H1 (cell line): ENCODE results near the gene JAKMIP1. TPM values are rescaled to one million over a fixed set of nuclear protein-coding genes. Genes with fewer than 3 reads are reported as not detected.

Experiments
- CTCF ChIA-PET: fragments of 300-600 bp; sonication (Branson Sonifier 250); formaldehyde crosslinking; loops from one replicate; lab custom pipeline; 2021; ENCODE audit not compliant: partially characterized antibody; lab: Charles Lee
- POLR2A ChIA-PET: fragments of 300-600 bp; sonication (Branson Sonifier 250); formaldehyde crosslinking; loops from one replicate; lab custom pipeline; 2021; ENCODE audit warnings: inconsistent platforms; ENCODE audit not compliant: partially characterized antibody; lab: Charles Lee
- DNase-seq, 2 experiments: peaks; one replicate each; pipeline versions ENCODE4 v3.0.0 to v3.0.0-alpha.2; 2010 to 2022; ENCODE audit warnings: low spot score in 2 of 2, low read depth in 1 of 2, mixed read lengths in 1 of 2
- FAIRE-seq: peaks from 2 replicates; lab custom pipeline; 2011; peaks lifted over from hg19 to GRCh38; lab: Jason Lieb, UNC
- H2AFZ ChIP-seq: 2 replicates; pipeline ENCODE4 v1.8.1; 2012; ENCODE audit warnings: low read length, inconsistent platforms
- H2AK5ac ChIP-seq: 2 replicates; pipeline ENCODE4 v1.6.1; 2013; ENCODE audit warnings: low read depth, low read length
- H2BK120ac ChIP-seq: replicated peaks from 2 replicates; pipeline ENCODE3; 2013; ENCODE audit warnings: low read depth, low read length, inconsistent platforms
- H2BK12ac ChIP-seq: 2 replicates; pipeline ENCODE4 v1.6.1; 2013; ENCODE audit warnings: low read depth, low read length
- H2BK15ac ChIP-seq: 2 replicates; pipeline ENCODE4 v1.6.1; 2013; ENCODE audit warnings: low read length
- H2BK20ac ChIP-seq: 2 replicates; pipeline ENCODE4 v1.6.1; 2013; ENCODE audit warnings: low read length
- H2BK5ac ChIP-seq: 2 replicates; pipeline ENCODE4 v1.6.1; 2013; ENCODE audit warnings: low read depth, low read length
- H3K14ac ChIP-seq: 2 replicates; pipeline ENCODE4 v1.6.1; 2013; ENCODE audit warnings: inconsistent platforms; ENCODE audit not compliant: insufficient read length
- H3K18ac ChIP-seq: 2 replicates; pipeline ENCODE4 v1.6.1; 2013; ENCODE audit warnings: low read length; ENCODE audit errors: extremely low read depth
- H3K23ac ChIP-seq: 2 replicates; pipeline ENCODE4 v1.6.1; 2013; ENCODE audit warnings: inconsistent platforms; ENCODE audit not compliant: insufficient read length
- H3K23me2 ChIP-seq: 2 replicates; pipeline ENCODE4 v1.6.1; 2013; ENCODE audit warnings: low read depth, low read length
- H3K27ac ChIP-seq: 2 replicates; pipeline ENCODE4 v1.6.1; 2011; ENCODE audit warnings: low read depth, low read length, inconsistent platforms
- H3K27me3 ChIP-seq, 4 experiments: replicated peaks in 1 of 4; 1 replicate in 1 of 4; 2 replicates in 3 of 4; pipeline versions ENCODE4 v1.6.1 to v1.8.1; 2011 to 2013; ENCODE audit warnings: low read length in 3 of 4, mild to moderate bottlenecking in 3 of 4, inconsistent platforms in 2 of 4, mixed read lengths in 2 of 4, moderate library complexity in 1 of 4; ENCODE audit not compliant: control insufficient read depth in 3 of 4, insufficient read depth in 3 of 4; ENCODE audit errors: extremely low read depth in 1 of 4
- H3K36me3 ChIP-seq, 4 experiments: 2 replicates each; pipeline versions ENCODE4 v1.6.1 to v1.8.1; 2011 to 2013; ENCODE audit warnings: mild to moderate bottlenecking in 4 of 4, low read length in 3 of 4, moderate library complexity in 2 of 4, control low read depth in 1 of 4, inconsistent platforms in 1 of 4; ENCODE audit not compliant: insufficient read depth in 4 of 4, control insufficient read depth in 2 of 4
- H3K4ac ChIP-seq: replicated peaks from 2 replicates; pipeline ENCODE3; 2013; ENCODE audit warnings: low read length, low read depth, mixed read lengths, inconsistent platforms; ENCODE audit not compliant: insufficient read length
- H3K4me1 ChIP-seq, 4 experiments: replicated peaks in 1 of 4; 1 replicate in 1 of 4; 2 replicates in 3 of 4; pipeline versions ENCODE4 v1.6.1 to v1.8.1; 2011 to 2013; ENCODE audit warnings: low read length in 3 of 4, inconsistent platforms in 2 of 4, mixed read lengths in 1 of 4; ENCODE audit not compliant: insufficient read depth in 4 of 4, control insufficient read depth in 3 of 4
- H3K4me2 ChIP-seq, 2 experiments: 2 replicates each; pipeline versions ENCODE4 v1.6.1 to v1.8.1; 2011 to 2013; ENCODE audit warnings: low read depth in 2 of 2, low read length in 2 of 2, control low read depth in 1 of 2, inconsistent platforms in 1 of 2, mild to moderate bottlenecking in 1 of 2; ENCODE audit not compliant: insufficient read depth in 1 of 2
- H3K4me3 ChIP-seq, 4 experiments: fragments of 200-600, 300-600 bp in 1 of 4; sonication (generic), shearing (Covaris generic), sonication (Bioruptor Twin) in 1 of 4; 2 replicates each; pipeline versions ENCODE4 v1.5.1 to v1.8.1; 2011 to 2016; ENCODE audit warnings: low read length in 4 of 4, low read depth in 3 of 4, control low read depth in 2 of 4, inconsistent platforms in 2 of 4, mild to moderate bottlenecking in 2 of 4, mixed read lengths in 1 of 4, moderate library complexity in 1 of 4; ENCODE audit not compliant: insufficient read depth in 2 of 4; ENCODE audit errors: extremely low read depth in 1 of 4
- H3K56ac ChIP-seq: replicated peaks from 2 replicates; pipeline ENCODE3; 2013; ENCODE audit warnings: low read depth, mild to moderate bottlenecking, mixed read lengths, low read length, inconsistent platforms; ENCODE audit not compliant: insufficient read length
- H3K79me1 ChIP-seq: 2 replicates; pipeline ENCODE4 v1.6.1; 2013; ENCODE audit warnings: low read depth, low read length, control low read depth
- H3K79me2 ChIP-seq, 2 experiments: 2 replicates each; pipeline versions ENCODE4 v1.6.1 to v1.8.1; 2012 to 2013; ENCODE audit warnings: low read length in 2 of 2, mild to moderate bottlenecking in 2 of 2, inconsistent platforms in 1 of 2; ENCODE audit not compliant: insufficient read depth in 2 of 2, control insufficient read depth in 1 of 2
- H3K9ac ChIP-seq, 4 experiments: replicated peaks in 1 of 4; 1 replicate in 1 of 4; 2 replicates in 3 of 4; pipeline versions ENCODE4 v1.6.1 to v1.8.1; 2011 to 2013; ENCODE audit warnings: low read depth in 3 of 4, low read length in 3 of 4, control low read depth in 2 of 4, mild to moderate bottlenecking in 2 of 4, moderate library complexity in 2 of 4, inconsistent platforms in 1 of 4; ENCODE audit errors: extremely low read depth in 1 of 4
- H3K9me3 ChIP-seq, 2 experiments: 2 replicates each; pipeline versions ENCODE4 v1.6.1 to v1.8.1; 2012 to 2013; ENCODE audit warnings: mild to moderate bottlenecking in 2 of 2, moderate library complexity in 2 of 2, control low read depth in 1 of 2, inconsistent platforms in 1 of 2, low read depth in 1 of 2, low read length in 1 of 2, mixed read lengths in 1 of 2; ENCODE audit not compliant: insufficient read depth in 2 of 2
- H4K20me1 ChIP-seq, 2 experiments: replicated peaks in 1 of 2; 2 replicates each; pipeline versions ENCODE3 to v1.8.1; 2011 to 2013; ENCODE audit warnings: inconsistent platforms in 2 of 2, low read length in 2 of 2, mild to moderate bottlenecking in 1 of 2; ENCODE audit not compliant: insufficient read depth in 2 of 2, control insufficient read depth in 1 of 2
- H4K5ac ChIP-seq: 2 replicates; pipeline ENCODE4 v1.6.1; 2013; ENCODE audit warnings: low read length, low read depth, mixed read lengths, inconsistent platforms; ENCODE audit not compliant: insufficient read length
- H4K8ac ChIP-seq: 2 replicates; pipeline ENCODE4 v1.8.0; 2013; ENCODE audit warnings: mild to moderate bottlenecking, moderate library complexity, low read length, inconsistent platforms; ENCODE audit not compliant: insufficient read depth; ENCODE audit errors: extremely low read depth
- H4K91ac ChIP-seq: replicated peaks from 2 replicates; pipeline ENCODE3; 2013; ENCODE audit warnings: low read length, mixed read lengths, inconsistent platforms; ENCODE audit not compliant: insufficient read length
- CREB1 ChIP-seq: IDR thresholded peaks from 2 replicates; pipeline ENCODE4 v1.6.1; 2012; ENCODE audit warnings: inconsistent platforms
- POLR2A ChIP-seq, 2 experiments: IDR thresholded peaks; 1 replicate in 1 of 2; 2 replicates in 1 of 2; pipeline ENCODE4 v1.6.1; 2011; ENCODE audit warnings: low read depth in 2 of 2, low read length in 2 of 2, mild to moderate bottlenecking in 2 of 2; ENCODE audit errors: control extremely low read depth in 1 of 2
- SUZ12 ChIP-seq: fragments of 200-600 bp; sonication (generic); IDR thresholded peaks from 2 replicates; pipeline ENCODE4 v1.6.1; 2012; ENCODE audit warnings: mild to moderate bottlenecking, inconsistent platforms, low read length, moderate library complexity, mixed read lengths
- WGBS, 2 experiments: shearing (Covaris generic) in 1 of 2; methylation state at CpG; one replicate each; pipeline versions ENCODE4 v1.1.6 to v1.1.7; 2013 to 2015; ENCODE audit warnings: low lambda C conversion rate in 2 of 2, mixed read lengths in 2 of 2, inconsistent platforms in 1 of 2, low coverage in 1 of 2, missing lambda C conversion rate in 1 of 2; ENCODE audit not compliant: insufficient replicate concordance in 2 of 2, insufficient coverage in 1 of 2, insufficient read length in 1 of 2; ENCODE audit errors: extremely low coverage in 1 of 2, missing lambda C conversion rate in 1 of 2; 5-methylcytosine and 5-hydroxymethylcytosine counted together
- polyA plus RNA-seq, 7 experiments: library from polyadenylated mRNA; depleted of rRNA in 3 of 7; stranded (reverse) in 5 of 7; unstranded in 2 of 7; fragments of >200 nt in 5 of 7; fragments of 200-250 nt in 2 of 7; gene quantifications; 1 replicate in 5 of 7; 2 replicates in 1 of 7; 4 replicates in 1 of 7; pipeline versions ENCODE4 v1.2.1 to v1.2.3, GENCODE V29; 2011 to 2013; ENCODE audit warnings: missing spikeins in 2 of 7, mixed read lengths in 2 of 7
- total RNA-seq: library from RNA; stranded (reverse); fragmentation: NEBNext Ultra II Directional; extraction: Animal tissue kit (Norgen Biotek cat#: 25700); gene quantifications from 2 replicates; pipeline ENCODE4 v1.2.1, GENCODE V29; 2021
- TF ChIP-seq, protein P1 (sequence below), 3 experiments: IDR thresholded peaks; 1 replicate in 2 of 3; 2 replicates in 1 of 3; pipeline versions ENCODE4 v1.5.1 to v1.6.1; 2011; ENCODE audit warnings: low read length in 3 of 3, mild to moderate bottlenecking in 3 of 3, inconsistent platforms in 2 of 3, low read depth in 1 of 3, moderate library complexity in 1 of 3; ENCODE audit not compliant: insufficient read depth in 1 of 3; ENCODE audit errors: control extremely low read depth in 1 of 3

Gene JAKMIP1
- total and polyA plus RNA-seq, 2 of the 8 experiments (the other 6 are each of a cell fraction or from before 2014, with no cell fraction given), result 2.5 to 4.4 TPM

- no peak for FAIRE-seq
- Histone ChIP-seq H2BK15ac (no peak overlapping the region), H4K20me1 (no peaks in the 10 kb centered on the region), H3K27me3 (peaks cover 1 to 15% (median 10%) of the 10 kb centered on the region in 4 experiments; a peak in 6 of 7 replicates), H3K56ac (no peak overlapping the region), H2AFZ (no peak overlapping the region), H3K23me2 (peaks cover 10% of the 10 kb centered on the region; the same call in 1 of the 2 replicates), H3K27ac (no peak overlapping the region), H3K4me3 (no peak overlapping the region), H4K91ac (no peak overlapping the region), H3K4ac (no peak overlapping the region), H2BK12ac (no peak overlapping the region), H3K18ac (no peak overlapping the region), H3K4me2 (no peak overlapping the region), H3K79me2 (no peaks in the 10 kb centered on the region), H4K8ac (no peak overlapping the region), H2BK5ac (no peak overlapping the region), H3K36me3 (no peaks in the 10 kb centered on the region), H2AK5ac (no peak overlapping the region), H3K79me1 (no peaks in the 10 kb centered on the region), H3K4me1 (peaks cover 0 to 8% (median 7%) of the 10 kb centered on the region in 4 experiments; a peak in 4 of 7 replicates), H4K5ac (no peak overlapping the region), H2BK120ac (no peak overlapping the region), H3K9me3 (no peaks in the 10 kb centered on the region), H3K9ac (no peak overlapping the region), H2BK20ac (no peak overlapping the region), H3K23ac (no peak overlapping the region), H3K14ac (no peak overlapping the region)
- TF ChIP-seq, protein P1, sequence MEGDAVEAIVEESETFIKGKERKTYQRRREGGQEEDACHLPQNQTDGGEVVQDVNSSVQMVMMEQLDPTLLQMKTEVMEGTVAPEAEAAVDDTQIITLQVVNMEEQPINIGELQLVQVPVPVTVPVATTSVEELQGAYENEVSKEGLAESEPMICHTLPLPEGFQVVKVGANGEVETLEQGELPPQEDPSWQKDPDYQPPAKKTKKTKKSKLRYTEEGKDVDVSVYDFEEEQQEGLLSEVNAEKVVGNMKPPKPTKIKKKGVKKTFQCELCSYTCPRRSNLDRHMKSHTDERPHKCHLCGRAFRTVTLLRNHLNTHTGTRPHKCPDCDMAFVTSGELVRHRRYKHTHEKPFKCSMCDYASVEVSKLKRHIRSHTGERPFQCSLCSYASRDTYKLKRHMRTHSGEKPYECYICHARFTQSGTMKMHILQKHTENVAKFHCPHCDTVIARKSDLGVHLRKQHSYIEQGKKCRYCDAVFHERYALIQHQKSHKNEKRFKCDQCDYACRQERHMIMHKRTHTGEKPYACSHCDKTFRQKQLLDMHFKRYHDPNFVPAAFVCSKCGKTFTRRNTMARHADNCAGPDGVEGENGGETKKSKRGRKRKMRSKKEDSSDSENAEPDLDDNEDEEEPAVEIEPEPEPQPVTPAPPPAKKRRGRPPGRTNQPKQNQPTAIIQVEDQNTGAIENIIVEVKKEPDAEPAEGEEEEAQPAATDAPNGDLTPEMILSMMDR (IDR thresholded peaks at IDR 0.05; ENCODE audit: control extremely low read depth in 1 of 3, insufficient read depth in 1 of 3, low read depth in 1 of 3, low read length in 3 of 3), result no peak
- TF ChIP-seq POLR2A (IDR thresholded peaks at IDR 0.05; ENCODE audit: control extremely low read depth in 1 of 2, low read depth in 2 of 2, low read length in 2 of 2) (no peak), SUZ12 (no peak), CREB1 (no peak)
- DNase-seq, result no peak
- ChIA-PET CTCF (interaction anchor here (1.2 to 37.7 kb wide), 6 partner anchors 11 to 244 kb away, joined by 3 to 908 read pairs (median 4); no protein-coding TSS in a partner anchor), POLR2A (interaction anchor here (1.0 kb wide), 1 partner anchor 9 kb away, joined by 3 read pairs; no protein-coding TSS in a partner anchor)
- 86% methylated on average over 12 of the region's 12 CpGs; no CpG with 5 or more reads in 1 of the 2 experiments for WGBS, 2 experiments
Observed at GRCh38 chr4:6242271-6243029, 42.1 kb upstream of the JAKMIP1 start.
